Adrenal gland (tissue), 12 donors: ENCODE results near the gene GRIN1. TPM values are rescaled to one million over a fixed set of nuclear protein-coding genes. Genes with fewer than 3 reads are reported as not detected.

ENCODE experiments used
- DNase-seq, 7 donors: peaks; one replicate each; pipeline ENCODE4 v3.0.0-alpha.2; 2019 to 2020
- H3K27ac ChIP-seq, 5 donors: fragments of 200-600 bp; sonication (generic) in 4 of 5; 1 replicate in 3 of 5; 2 replicates in 2 of 5; pipeline versions ENCODE4 v1.5.1 to v1.8.0; 2016 to 2020; ENCODE audit warnings: mild to moderate bottlenecking in 1 of 5
- H3K27me3 ChIP-seq: fragments of 200-600 bp; 2 replicates; pipeline ENCODE4 v1.8.0; 2021
- H3K36me3 ChIP-seq, 2 donors: fragments of 200-600 bp; replicated peaks in 1 of 2; 1 replicate in 1 of 2; 2 replicates in 1 of 2; pipeline versions ENCODE4 v1.5.1 to v1.8.0; 2018 to 2022
- H3K4me1 ChIP-seq, 2 donors: fragments of 200-600 bp; replicated peaks in 1 of 2; 1 replicate in 1 of 2; 2 replicates in 1 of 2; pipeline versions ENCODE4 v1.5.1 to v1.8.0; 2018 to 2021
- H3K4me3 ChIP-seq, 4 donors: fragments of 200-600 bp; sonication (generic) in 3 of 4; one replicate each; pipeline ENCODE4 v1.5.1; 2016 to 2018
- H3K9me3 ChIP-seq, 3 donors: fragments of 200-600 bp; sonication (generic) in 1 of 3; replicated peaks in 1 of 3; 1 replicate in 2 of 3; 2 replicates in 1 of 3; pipeline versions ENCODE4 v1.5.1 to v1.8.0; 2016 to 2021
- POLR2A ChIP-seq, 2 donors: fragments of 450-650 bp; IDR thresholded peaks; one replicate each; pipeline ENCODE4 v1.6.1; 2017; ENCODE audit warnings: antibody characterized with exemption in 2 of 2, mild to moderate bottlenecking in 2 of 2, moderate library complexity in 1 of 2
- WGBS, 4 donors: extraction: QIAGEN DNeasy Blood & Tissue Kit in 2 of 4; methylation state at CpG; one replicate each; pipeline versions ENCODE4 v1.1.5 to v1.1.7; 2013 to 2017; 5-methylcytosine and 5-hydroxymethylcytosine counted together
- intact Hi-C, 2 donors: fragments of 100-400 bp; cut with DNase I; formaldehyde crosslinking; loops; one replicate each; pipeline versions ENCODE4 v1.14.1 to v1.15.0; 2022 to 2023
- polyA plus RNA-seq, 3 donors: library from polyadenylated mRNA; stranded (reverse); fragments of 200-250 nt in 2 of 3; fragments of 350-450 nt in 1 of 3; fragmentation: Illumina TruSeq in 1 of 3; extraction: RNeasy Lipid Tissue Mini Kit (QIAGEN cat#74804) in 1 of 3; gene quantifications; one replicate each; pipeline ENCODE4 v1.2.3, GENCODE V29; 2013 to 2014
- total RNA-seq, 9 donors: library from RNA; depleted of rRNA in 4 of 9; stranded (reverse); fragments of >200 nt in 4 of 9; fragments of 120-200 nt in 1 of 9; fragmentation: NEBNext Ultra II Directional in 1 of 9; extraction: Animal tissue kit (Norgen Biotek cat#: 25700) in 1 of 9; gene quantifications; one replicate each; pipeline versions ENCODE4 v1.1.0 to v1.2.4, GENCODE V29; 2013 to 2023
- TF ChIP-seq, protein P1 (sequence below), 6 experiments: fragments of 450-650 bp in 4 of 6; fragments of 200-600 bp in 2 of 6; sonication (generic) in 1 of 6; IDR thresholded peaks; 1 replicate in 5 of 6; 2 replicates in 1 of 6; pipeline versions ENCODE4 v1.5.1 to v1.8.0; 2016 to 2021; ENCODE audit warnings: antibody characterized with exemption in 6 of 6, mild to moderate bottlenecking in 2 of 6, moderate library complexity in 1 of 6
- donor health status: healthy with polysubstance abuse.
- donor health status: Bipolar disorder and iron deficiency.
- donor health status: DM: yes; HTN: yes; CAD: no.
- donor health status: DM: no; HTN: no; CAD: no.
- donor health status: DM: no; HTN: no; CAD: no.
- donor health status: DM: yes; HTN: yes; CAD: no.

GRIN1 gene
- total and polyA plus RNA-seq, 12 donors, result 0.04 to 0.28 (median 0.10) TPM; not detected in 5

DNA sequence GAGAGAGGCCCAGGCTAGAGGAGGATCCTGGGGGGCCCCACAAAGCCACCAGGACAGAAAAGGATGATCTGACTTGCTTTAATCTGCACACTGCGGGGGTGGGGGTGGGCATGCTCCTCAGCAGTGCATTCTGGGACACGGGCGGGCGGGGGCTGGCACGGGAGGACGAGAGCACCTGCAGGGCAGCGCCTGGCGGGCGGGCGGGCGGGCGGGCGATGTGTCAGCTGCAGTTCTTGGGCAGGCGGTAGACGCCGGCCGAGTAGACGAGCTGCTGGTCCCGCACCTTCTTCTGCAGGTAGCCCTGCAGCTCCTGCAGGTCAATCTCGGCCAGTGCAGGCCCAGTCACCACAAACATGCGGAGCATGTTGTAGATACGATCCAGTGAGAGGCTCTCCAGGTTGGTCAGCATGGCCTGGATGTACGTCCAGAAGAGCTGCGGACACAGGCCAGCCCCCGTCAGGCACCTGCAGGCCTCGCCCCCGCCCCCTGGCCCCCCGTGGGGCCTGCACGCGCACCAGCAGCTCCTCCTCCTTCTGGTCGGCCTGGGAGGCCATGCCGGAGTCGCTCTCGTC is 35.9 kb downstream of the GRIN1 start:
- H3K36me3 ChIP-seq, result peaks cover 0 to 6% of the 10 kb centered on the region in 2 donors
- H3K9me3 ChIP-seq, result no peaks in the 10 kb centered on the region
- 39 to 52% (median 45%) methylated on average over 3 to 34 of the region's 34 CpGs; no CpG with 5 or more reads in 1 of the 4 donors for WGBS, 4 donors
- TF ChIP-seq POLR2A (IDR thresholded peaks at IDR 0.05), result no peak
- TF ChIP-seq, protein P1, sequence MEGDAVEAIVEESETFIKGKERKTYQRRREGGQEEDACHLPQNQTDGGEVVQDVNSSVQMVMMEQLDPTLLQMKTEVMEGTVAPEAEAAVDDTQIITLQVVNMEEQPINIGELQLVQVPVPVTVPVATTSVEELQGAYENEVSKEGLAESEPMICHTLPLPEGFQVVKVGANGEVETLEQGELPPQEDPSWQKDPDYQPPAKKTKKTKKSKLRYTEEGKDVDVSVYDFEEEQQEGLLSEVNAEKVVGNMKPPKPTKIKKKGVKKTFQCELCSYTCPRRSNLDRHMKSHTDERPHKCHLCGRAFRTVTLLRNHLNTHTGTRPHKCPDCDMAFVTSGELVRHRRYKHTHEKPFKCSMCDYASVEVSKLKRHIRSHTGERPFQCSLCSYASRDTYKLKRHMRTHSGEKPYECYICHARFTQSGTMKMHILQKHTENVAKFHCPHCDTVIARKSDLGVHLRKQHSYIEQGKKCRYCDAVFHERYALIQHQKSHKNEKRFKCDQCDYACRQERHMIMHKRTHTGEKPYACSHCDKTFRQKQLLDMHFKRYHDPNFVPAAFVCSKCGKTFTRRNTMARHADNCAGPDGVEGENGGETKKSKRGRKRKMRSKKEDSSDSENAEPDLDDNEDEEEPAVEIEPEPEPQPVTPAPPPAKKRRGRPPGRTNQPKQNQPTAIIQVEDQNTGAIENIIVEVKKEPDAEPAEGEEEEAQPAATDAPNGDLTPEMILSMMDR (IDR thresholded peaks at IDR 0.05), result no peak
- DNase-seq, result no peak
- intact Hi-C loops, result no loop called here
- no peak overlapping the region for H3K4me3 ChIP-seq
- no peak overlapping the region for H3K27ac ChIP-seq
- peaks cover 23% of the 10 kb centered on the region for H3K27me3 ChIP-seq
- H3K4me1 ChIP-seq, result peaks cover 8 to 10% of the 10 kb centered on the region in 2 donors

DNA sequence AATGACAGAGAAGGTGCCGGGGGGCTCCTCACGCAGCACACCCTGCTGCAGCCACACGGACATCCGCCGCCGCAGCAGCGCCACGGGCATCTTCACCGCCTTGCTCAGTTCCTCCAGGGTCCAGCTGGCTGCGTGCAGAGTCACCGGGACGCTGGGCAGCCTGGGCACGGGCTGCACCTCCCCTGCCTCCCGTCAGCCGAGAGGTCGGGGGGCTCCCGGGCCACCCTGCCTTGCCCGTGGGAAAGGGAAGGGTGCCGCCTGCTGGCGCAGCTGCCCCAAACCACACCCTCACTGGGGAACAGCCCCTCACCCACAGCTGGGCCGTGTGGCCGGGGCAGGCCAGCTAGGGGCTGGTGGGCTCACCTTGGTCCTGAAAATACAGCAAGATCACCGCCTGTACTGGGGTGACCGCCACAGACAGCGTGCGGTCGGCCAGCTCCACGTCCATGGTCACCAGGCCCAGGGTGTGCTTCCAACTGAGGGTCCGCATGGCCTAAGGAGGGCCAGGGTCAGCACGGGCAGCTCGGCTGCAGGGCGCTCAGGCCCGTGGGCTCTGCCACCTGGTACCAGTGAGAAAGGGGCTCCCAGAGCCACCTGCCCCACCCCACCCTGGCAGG is 36.5 kb downstream of the GRIN1 start:
- TF ChIP-seq, protein P1 (IDR thresholded peaks at IDR 0.05), result peak in 1 of 6 experiments; percentile 5
- no peak for TF ChIP-seq POLR2A (IDR thresholded peaks at IDR 0.05)
- intact Hi-C loops, result no loop called here
- Histone ChIP-seq H3K4me1 (peaks cover 8 to 10% of the 10 kb centered on the region in 2 donors), H3K9me3 (no peaks in the 10 kb centered on the region), H3K4me3 (no peak overlapping the region), H3K27ac (no peak overlapping the region), H3K36me3 (peaks cover 0 to 12% of the 10 kb centered on the region in 2 donors), H3K27me3 (peaks cover 17% of the 10 kb centered on the region)
- 37 to 53% (median 42%) methylated on average over 8 to 33 of the region's 33 CpGs; no CpG with 5 or more reads in 1 of the 4 donors for WGBS, 4 donors
- DNase-seq, result no peak

DNA sequence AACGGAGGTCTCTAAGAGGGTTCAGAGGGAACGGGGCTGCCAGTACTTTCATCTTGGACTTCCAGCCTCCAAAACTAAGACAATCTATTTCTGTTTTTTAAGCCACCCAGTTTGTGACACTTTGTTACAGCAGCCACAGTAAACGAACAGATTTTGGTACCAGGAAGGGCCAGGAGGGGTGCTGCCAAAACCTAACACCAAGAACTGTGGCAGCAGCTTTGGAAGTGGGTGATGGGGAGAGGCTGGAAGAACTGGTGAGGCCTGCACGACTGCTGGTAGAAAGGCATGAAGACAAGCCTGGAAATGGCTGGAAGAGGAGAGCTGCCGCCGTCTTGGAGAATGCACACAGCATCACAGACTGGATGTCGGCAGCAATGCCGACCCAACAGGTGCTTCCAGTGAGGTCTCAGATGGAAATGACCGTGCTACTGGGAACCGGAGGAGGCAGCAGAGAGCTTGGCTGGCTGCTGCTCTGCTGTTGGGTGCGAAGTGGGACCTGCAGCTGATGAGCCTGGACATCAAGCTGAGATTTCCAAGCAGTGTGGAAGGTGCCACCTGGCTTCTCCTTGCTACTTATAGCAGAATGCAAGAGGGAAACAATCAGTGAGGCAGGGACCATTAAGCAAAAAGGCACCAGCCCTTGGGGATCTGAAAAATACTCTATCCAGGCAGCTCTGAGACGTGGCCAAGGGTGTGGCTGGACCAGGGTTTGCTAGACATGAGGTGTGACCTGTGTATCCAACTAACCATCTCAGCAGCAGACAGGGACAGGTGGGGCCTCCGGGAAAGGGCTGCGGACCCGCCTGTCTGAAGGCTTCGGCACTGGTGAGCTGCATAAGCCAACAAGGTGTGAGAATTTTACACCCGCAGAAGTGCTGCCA is 37.6 kb downstream of the GRIN1 start:
- H3K27ac ChIP-seq, result no peak overlapping the region
- H3K4me1 ChIP-seq, result peaks cover 8 to 10% of the 10 kb centered on the region in 2 donors
- TF ChIP-seq, protein P1 (IDR thresholded peaks at IDR 0.05), result peak in 3 of 6 experiments; percentile 19 to 34 (median 29)
- no peak for TF ChIP-seq POLR2A (IDR thresholded peaks at IDR 0.05)
- intact Hi-C loops, result no loop called here
- H3K27me3 ChIP-seq, result peaks cover 9% of the 10 kb centered on the region
- 53 to 70% (median 64%) methylated on average over 12 to 17 of the region's 17 CpGs for WGBS, 4 donors
- no peaks in the 10 kb centered on the region for H3K9me3 ChIP-seq
- H3K36me3 ChIP-seq, result peaks cover 0 to 23% of the 10 kb centered on the region in 2 donors
- no peak overlapping the region for H3K4me3 ChIP-seq
- DNase-seq, result no peak
